T47D (cell line): Measurements from ENCODE around the gene LHX6.

Experiments
- DNase-seq, 2 experiments: peaks; one replicate each; pipeline versions ENCODE4 v3.0.0 to v3.0.0-alpha.2; 2011 to 2012; ENCODE audit warnings: low read depth in 1 of 2, low spot score in 1 of 2
- JUND ChIP-seq: IDR thresholded peaks from 2 replicates; pipeline ENCODE4 v1.6.1; 2012; ENCODE audit warnings: low read depth
- in situ Hi-C: cut with HindIII; loops from 2 replicates; pipeline ENCODE4 v1.10.0; 2016; ENCODE audit warnings: low sequenced_read_pairs, low pct_unique_long_range_greater_than_20kb

LHX6 gene

DNA sequence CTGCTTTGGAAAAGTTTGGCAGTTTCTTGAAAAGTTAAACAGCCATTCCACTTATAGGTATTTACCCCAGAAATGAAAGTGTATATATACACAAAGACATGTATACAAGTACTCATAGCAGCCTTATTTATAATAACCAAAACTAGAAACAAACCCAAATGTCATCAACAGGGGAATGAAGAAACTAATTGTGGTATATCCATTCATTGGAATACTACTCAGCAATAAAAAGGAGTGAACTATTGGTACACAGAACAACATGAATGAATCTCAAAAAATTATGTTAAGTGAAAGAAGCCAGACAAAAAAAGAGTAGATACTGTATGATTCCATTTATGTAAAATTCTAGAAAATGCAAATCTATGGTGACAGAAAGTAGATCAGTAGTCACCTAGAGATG lies 66.3 kb downstream of the LHX6 start:
- in situ Hi-C loops = no loop called here
- TF ChIP-seq JUND = no peak
- DNase-seq = no peak

- TF ChIP-seq JUND = no peak
- DNase-seq = no peak
- in situ Hi-C loops = no loop called here
Measured at GRCh38 chr9:122159925-122160246, 68.9 kb downstream of the LHX6 start.

DNA sequence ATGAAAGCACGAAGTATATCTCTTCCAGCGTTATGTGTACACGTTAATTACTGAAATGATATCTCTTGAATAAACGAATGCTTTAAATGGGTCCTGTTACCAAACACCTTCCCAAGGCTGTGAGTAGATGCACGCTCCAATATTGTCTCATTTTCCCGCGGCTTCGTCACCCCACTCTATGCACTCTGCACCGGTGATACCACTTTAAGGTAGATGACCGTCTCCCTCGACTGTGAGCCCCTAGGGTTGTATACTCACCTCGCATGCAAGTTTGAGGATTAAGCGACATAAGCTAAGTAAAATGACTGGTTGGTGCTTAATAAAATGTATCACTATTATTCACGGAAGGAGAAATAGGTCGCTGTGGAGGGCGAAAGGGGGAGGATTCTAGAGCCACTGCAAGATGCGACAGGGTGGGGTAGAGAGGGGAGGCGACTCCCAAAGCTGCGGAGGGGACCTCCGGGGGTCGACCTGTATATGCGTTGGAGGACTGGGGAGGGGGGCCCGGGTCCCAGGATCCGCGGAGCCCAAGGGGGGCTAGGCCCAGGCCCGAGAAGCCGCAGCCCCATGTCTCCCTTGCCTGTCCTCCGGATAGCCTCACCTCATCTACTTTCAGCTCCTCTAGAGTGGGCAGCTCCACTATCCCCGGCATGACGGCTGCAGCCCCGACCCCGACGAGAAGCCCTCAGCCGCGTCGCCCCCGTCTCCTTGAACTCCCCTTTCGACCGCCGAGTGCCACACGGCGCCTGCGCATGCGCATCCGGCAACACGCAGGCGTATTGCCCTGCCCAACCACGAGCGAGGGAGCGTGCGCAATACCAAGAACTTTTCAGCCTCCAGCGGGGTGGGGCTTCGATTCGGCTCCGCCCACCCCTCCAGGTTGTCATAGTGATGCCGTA lies 69.5 kb downstream of the LHX6 start, which contains the start of the genes MORN5 and NDUFA8:
MORN5 (plus strand) TSS at position 883 of the 899 bp plus-strand sequence. CDS start 65 bp downstream, outside the sequence.
NDUFA8 (minus strand) TSS at position 754 of the 899 bp plus-strand sequence; CDS start at position 652, 102 bp downstream.
- TF ChIP-seq JUND = no peak
- peak; percentile 96 to 97 for DNase-seq
- in situ Hi-C loops = no loop called here

DNA sequence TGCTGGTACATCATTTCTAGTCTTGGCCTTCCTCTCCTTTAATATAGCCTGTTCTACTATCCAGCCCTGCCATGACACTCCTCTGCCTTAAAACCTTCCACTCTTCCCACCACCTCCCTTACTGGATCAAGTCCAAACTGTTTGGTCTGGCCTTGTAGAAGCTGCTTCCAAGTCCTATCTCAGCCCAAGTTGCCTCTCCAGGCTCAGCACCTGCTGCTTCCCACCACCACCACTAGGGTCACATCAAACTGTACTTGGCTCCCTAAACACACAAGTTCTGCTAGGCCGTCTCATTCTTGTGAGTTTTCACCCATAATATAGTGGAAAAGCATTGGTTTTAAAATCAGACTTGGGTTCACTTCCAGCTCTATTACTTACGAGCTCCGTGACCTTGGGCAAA lies 70.6 kb downstream of the LHX6 start:
- in situ Hi-C loops = no loop called here
- no peak for TF ChIP-seq JUND
- DNase-seq = peak; percentile 38 to 70

GRCh38 chr9:122155796-122156195 lies 73.0 kb downstream of the LHX6 start:
- no peak for DNase-seq
- TF ChIP-seq JUND = no peak
- in situ Hi-C loops = no loop called here
